A673 (cell line): Measurements from ENCODE around the gene CACNA2D1. TPM values are rescaled to one million over a fixed set of nuclear protein-coding genes. Genes with fewer than 3 reads are reported as not detected.
"Not testable (repeated sequence)": the region's sequence is repeated elsewhere in the genome, so short reads cannot be mapped to it uniquely, and the experiment has no call there.

Experiments
- BruUV-seq: library from RNA; stranded (reverse); fragments of 400-500 nt; replicated peaks from 2 replicates; lab custom pipeline; 2021; lab: Mats Ljungman, UMichigan
- CTCF ChIA-PET: fragments of 300-600 bp; sonication (Branson Sonifier 250); formaldehyde crosslinking; loops from one replicate; lab custom pipeline; 2022; ENCODE audit warnings: antibody characterized with exemption; lab: Charles Lee
- POLR2A ChIA-PET: fragments of 300-600 bp; sonication (Branson Sonifier 250); formaldehyde crosslinking; loops from one replicate; lab custom pipeline; 2022; ENCODE audit warnings: antibody characterized with exemption; ENCODE audit not compliant: low non-redundant PET; lab: Charles Lee
- DNase-seq: peaks from one replicate; pipeline ENCODE4 v3.0.0-alpha.2; 2015; ENCODE audit warnings: low spot score
- H3K27ac ChIP-seq: fragments of 200-600 bp; sonication (generic); 2 replicates; pipeline ENCODE4 v1.5.1; 2016; ENCODE audit warnings: mixed run types, low read depth, mild to moderate bottlenecking, mixed read lengths, antibody characterized with exemption, low read length; ENCODE audit not compliant: poor library complexity, severe bottlenecking
- H3K27me3 ChIP-seq: fragments of 200-600 bp; sonication (generic); replicated peaks from 2 replicates; pipeline ENCODE4 v1.6.1; 2017; ENCODE audit warnings: mixed run types, low read depth, mild to moderate bottlenecking, mixed read lengths, antibody characterized with exemption, low read length; ENCODE audit not compliant: insufficient read depth, poor library complexity
- H3K36me3 ChIP-seq: fragments of 200-600 bp; sonication (generic); 2 replicates; pipeline ENCODE4 v1.6.1; 2016; ENCODE audit warnings: mixed run types, mild to moderate bottlenecking, mixed read lengths, antibody characterized with exemption, low read length; ENCODE audit not compliant: insufficient read depth, poor library complexity, severe bottlenecking
- H3K4me1 ChIP-seq: fragments of 200-600 bp; sonication (generic); 2 replicates; pipeline ENCODE4 v1.6.1; 2017; ENCODE audit warnings: mixed run types, mild to moderate bottlenecking, mixed read lengths, antibody characterized with exemption, low read length; ENCODE audit not compliant: insufficient read depth, poor library complexity, severe bottlenecking
- H3K4me3 ChIP-seq: fragments of 200-600 bp; sonication (generic); 2 replicates; pipeline ENCODE4 v1.5.1; 2016; ENCODE audit warnings: low read depth, mixed run types, mild to moderate bottlenecking, mixed read lengths, low read length; ENCODE audit not compliant: poor library complexity, severe bottlenecking
- H3K9me3 ChIP-seq: fragments of 200-600 bp; sonication (generic); 2 replicates; pipeline ENCODE4 v1.6.1; 2016; ENCODE audit warnings: mixed run types, low read depth, mild to moderate bottlenecking, mixed read lengths, antibody characterized with exemption, low read length; ENCODE audit not compliant: poor library complexity, severe bottlenecking
- CTCF ChIP-seq: fragments of 300-800, 200-600 bp; sonication (generic); conservative IDR thresholded peaks from 2 replicates; pipeline ENCODE4 v1.5.1; 2017; ENCODE audit warnings: low read depth, mild to moderate bottlenecking, antibody characterized with exemption, low read length, moderate library complexity, mixed read lengths
- EZH2 ChIP-seq: fragments of 200-600 bp; sonication (generic); IDR thresholded peaks from 2 replicates; pipeline ENCODE4 v1.6.1; 2017; ENCODE audit warnings: borderline replicate concordance, low read depth, mild to moderate bottlenecking, mixed read lengths, antibody characterized with exemption, low read length; ENCODE audit not compliant: poor library complexity, severe bottlenecking
- intact Hi-C: fragments of 100-400 bp; cut with micrococcal nuclease; formaldehyde crosslinking; loops from one replicate; pipeline ENCODE4 v1.10.0; 2022; ENCODE audit not compliant: unreplicated experiment
- total RNA-seq: library from RNA; stranded (reverse); gene quantifications from 2 replicates; pipeline ENCODE4 v1.2.3, GENCODE V29; 2021

CACNA2D1 gene
- total RNA-seq, 1 experiment from 2014 or later, result 49.1 TPM

GRCh38 chr7:82017334-82017943 is 426.1 kb downstream of the CACNA2D1 start:
- no peaks in the 10 kb centered on the region for H3K27me3 ChIP-seq
- H3K27ac ChIP-seq, result no peak overlapping the region
- H3K4me1 ChIP-seq, result no peaks in the 10 kb centered on the region
- TF ChIP-seq CTCF (peak; percentile 69), EZH2 (no peak)
- DNase-seq, result peak; percentile 43
- H3K9me3 ChIP-seq, result no peaks in the 10 kb centered on the region
- ChIA-PET CTCF (interaction anchor here (0.8 kb wide), 1 partner anchor 1107 kb away, joined by 3 read pairs; no protein-coding TSS in a partner anchor), POLR2A (no interaction called here)
- no peak overlapping the region for H3K4me3 ChIP-seq
- no peaks in the 10 kb centered on the region for H3K36me3 ChIP-seq
- intact Hi-C loops, result loop anchor here (2.0 to 10.0 kb wide), 2 partner anchors 303 to 519 kb away; no protein-coding TSS in a partner anchor
- BruUV-seq, result no TSS peak

- BruUV-seq, result no TSS peak
- DNase-seq, result no peak
- Histone ChIP-seq H3K36me3 (peaks cover 6% of the 10 kb centered on the region), H3K4me3 (no peak overlapping the region), H3K27ac (no peak overlapping the region), H3K4me1 (no peaks in the 10 kb centered on the region), H3K9me3 (no peaks in the 10 kb centered on the region), H3K27me3 (no peaks in the 10 kb centered on the region)
- ChIA-PET CTCF (no interaction called here), POLR2A (no interaction called here)
- TF ChIP-seq CTCF (no peak), EZH2 (no peak)
- intact Hi-C loops, result loop anchor here (2.0 to 10.0 kb wide), 2 partner anchors 301 to 517 kb away; no protein-coding TSS in a partner anchor
These were observed 427.8 kb downstream of the CACNA2D1 start for GRCh38 chr7:82015751-82016150.

GRCh38 chr7:82014574-82014973 is 429.0 kb downstream of the CACNA2D1 start:
- DNase-seq, CTCF ChIA-PET, H3K27ac ChIP-seq, BruUV-seq, H3K36me3 ChIP-seq, H3K4me3 ChIP-seq, POLR2A ChIA-PET, H3K4me1 ChIP-seq, H3K9me3 ChIP-seq, H3K27me3 ChIP-seq: not testable (repeated sequence)
- intact Hi-C loops, result loop anchor here (10.0 kb wide), 1 partner anchor 300 kb away; no protein-coding TSS in a partner anchor

DNA sequence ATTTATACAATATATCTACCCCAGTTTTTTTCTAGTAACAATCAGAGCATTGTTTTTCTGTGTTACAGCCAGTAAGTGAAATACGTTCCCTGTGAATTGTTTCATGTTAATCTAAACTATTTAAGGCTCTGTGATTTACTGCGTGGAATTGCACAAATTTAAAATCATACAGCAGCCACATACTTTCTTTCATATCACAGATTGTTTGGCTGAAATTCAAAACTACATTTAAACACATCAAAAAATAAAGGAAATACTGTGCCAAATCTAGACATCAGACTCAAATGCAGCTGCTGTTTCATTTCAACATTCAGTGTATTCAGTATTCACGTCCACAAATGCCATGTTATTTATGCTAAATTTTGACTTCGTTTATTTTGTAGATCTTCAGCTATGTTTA is 431.1 kb downstream of the CACNA2D1 start:
- Histone ChIP-seq H3K4me3 (no peak overlapping the region), H3K36me3 (peaks cover 6% of the 10 kb centered on the region), H3K4me1 (no peaks in the 10 kb centered on the region), H3K27ac (no peak overlapping the region), H3K9me3 (no peaks in the 10 kb centered on the region), H3K27me3 (no peaks in the 10 kb centered on the region)
- POLR2A ChIA-PET, result no interaction called here
- intact Hi-C loops, result loop anchor here (10.0 kb wide), 1 partner anchor 298 kb away; no protein-coding TSS in a partner anchor
- BruUV-seq, result no TSS peak
- TF ChIP-seq CTCF (no peak), EZH2 (no peak)
- CTCF ChIA-PET, result no interaction called here
- no peak for DNase-seq
